GM21528 (cell line): ENCODE measurements around the gene NRIP1.

Experiments used
- ATAC-seq: cut with Tn5 transposase; IDR thresholded peaks from one replicate; pipeline ENCODE4 v1.9.1; 2021; ENCODE audit warnings: mild to moderate bottlenecking, moderate library complexity; ENCODE audit not compliant: unreplicated experiment, low FRiP score

The NRIP1 gene

DNA sequence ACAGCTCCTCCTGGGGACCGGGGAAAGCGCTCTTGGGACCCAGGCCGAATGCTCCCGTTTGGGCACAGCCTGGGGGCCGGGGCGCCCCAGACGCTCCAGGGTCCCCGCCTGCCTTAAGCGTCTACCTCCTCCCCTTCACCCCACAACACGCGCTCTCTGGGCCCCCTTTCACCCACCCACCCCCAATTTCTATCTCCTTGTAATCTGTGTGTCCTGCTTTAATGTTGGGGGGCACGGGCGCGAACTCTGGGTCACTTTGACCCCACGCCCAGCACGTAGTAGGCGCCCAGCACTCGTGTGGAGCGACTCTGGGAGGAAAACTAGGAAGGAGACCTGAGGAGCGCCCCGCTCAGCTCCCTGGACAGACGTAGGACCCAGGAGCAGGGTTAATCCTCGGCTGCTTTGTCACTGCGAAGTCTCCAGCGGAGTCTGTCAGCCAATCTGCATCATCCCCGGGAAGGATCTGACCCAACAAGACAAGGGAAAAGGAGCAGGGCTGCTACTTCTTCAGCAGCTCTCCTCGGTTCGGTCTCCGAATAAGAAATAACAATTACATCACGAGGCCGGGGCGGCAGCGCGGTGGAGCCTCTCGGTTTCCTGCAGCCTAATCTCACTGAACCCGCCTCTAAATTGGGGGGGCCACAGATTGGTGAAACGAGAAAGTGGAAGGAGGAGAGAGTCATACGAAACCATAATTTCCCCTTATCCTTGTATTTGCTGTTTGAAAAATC lies 757 bp upstream of the NRIP1 start:
- ATAC-seq = no peak

DNA sequence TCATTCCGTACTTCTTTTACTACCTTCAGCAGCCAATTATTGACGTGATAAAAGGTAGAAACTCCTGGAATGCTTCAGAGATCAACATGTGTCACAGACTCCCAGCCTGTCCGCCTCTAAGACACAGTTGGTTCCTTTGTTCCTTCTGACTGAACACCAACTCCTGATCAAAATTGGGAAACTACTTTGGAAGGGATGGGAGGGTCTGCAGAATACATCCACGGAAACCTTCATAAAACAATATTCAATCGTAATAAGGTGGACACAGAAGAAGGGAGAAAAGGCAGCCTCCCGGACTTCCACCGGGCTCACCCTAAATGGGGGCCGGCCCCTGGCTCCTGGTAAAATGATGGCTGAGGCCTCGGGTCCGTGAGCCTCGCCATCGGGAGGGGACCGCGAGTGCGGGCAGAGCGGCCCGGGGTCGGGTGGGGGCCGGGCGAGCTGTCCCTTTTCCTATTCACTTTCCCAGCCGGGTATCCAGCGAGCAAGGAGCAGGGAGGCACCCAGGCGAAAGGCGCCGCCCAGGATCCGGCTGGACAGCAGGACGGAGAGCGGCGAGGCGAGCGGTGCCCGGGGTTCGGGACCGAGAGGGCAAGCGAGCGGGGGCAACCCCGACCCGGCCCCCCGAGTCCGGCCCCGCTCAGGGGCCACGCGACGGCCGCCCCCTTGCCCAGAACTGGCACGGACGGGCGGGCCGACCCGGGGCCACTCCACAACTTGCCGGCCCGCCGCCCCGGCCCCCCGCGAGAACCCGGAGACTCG lies 805 bp downstream of the NRIP1 start:
- ATAC-seq = peak; percentile 5

DNA sequence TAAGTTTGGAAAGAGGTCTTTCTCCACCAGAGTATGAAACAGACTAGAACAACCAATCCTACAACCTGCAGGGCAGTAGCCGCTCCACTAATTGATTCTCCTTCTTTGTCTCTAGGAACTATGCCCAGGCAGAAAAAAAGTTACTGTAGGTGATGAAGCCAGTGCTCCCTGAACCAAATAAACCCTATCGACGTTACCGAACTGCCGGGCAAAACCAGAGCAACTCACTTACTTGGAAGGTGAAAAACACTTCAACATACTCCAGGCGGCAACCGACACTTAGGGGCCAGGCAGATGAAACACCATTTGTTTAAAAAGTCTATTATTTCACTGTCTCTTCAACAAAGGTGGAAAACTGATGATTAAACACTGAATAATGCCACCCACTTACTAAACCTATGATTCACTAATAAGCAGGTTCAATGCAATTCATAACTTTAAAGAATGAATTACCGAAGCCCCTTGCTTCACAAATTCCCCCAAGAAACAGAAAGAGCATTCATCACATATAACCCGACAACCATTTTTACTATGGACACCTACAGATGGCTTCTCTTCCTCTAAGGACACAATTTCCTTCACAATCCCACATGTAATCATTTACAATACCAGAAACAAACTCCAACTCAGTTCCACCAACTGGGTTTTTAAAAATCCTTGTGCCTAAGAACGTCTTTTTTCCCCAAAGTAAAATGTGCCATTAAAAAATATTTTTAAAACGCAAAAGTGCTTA lies 1.6 kb downstream of the NRIP1 start:
- no peak for ATAC-seq

DNA sequence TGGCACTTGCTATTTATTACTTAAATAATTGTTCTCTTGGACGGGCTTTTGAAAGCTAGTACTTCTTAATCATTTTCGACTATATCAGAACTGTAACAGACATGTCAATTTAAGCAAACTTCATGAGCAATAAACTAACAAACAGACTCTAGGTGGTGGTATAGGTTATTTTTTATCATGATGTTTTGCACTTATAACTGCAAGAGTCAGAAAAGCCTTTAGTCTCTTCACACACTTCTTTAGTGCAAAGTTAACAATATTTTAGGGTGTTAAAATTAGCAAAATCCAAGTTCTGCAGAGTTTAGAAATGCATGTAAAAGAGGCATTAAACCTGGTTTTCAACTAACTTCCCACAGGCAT lies 2.2 kb downstream of the NRIP1 start:
- ATAC-seq = no peak

DNA sequence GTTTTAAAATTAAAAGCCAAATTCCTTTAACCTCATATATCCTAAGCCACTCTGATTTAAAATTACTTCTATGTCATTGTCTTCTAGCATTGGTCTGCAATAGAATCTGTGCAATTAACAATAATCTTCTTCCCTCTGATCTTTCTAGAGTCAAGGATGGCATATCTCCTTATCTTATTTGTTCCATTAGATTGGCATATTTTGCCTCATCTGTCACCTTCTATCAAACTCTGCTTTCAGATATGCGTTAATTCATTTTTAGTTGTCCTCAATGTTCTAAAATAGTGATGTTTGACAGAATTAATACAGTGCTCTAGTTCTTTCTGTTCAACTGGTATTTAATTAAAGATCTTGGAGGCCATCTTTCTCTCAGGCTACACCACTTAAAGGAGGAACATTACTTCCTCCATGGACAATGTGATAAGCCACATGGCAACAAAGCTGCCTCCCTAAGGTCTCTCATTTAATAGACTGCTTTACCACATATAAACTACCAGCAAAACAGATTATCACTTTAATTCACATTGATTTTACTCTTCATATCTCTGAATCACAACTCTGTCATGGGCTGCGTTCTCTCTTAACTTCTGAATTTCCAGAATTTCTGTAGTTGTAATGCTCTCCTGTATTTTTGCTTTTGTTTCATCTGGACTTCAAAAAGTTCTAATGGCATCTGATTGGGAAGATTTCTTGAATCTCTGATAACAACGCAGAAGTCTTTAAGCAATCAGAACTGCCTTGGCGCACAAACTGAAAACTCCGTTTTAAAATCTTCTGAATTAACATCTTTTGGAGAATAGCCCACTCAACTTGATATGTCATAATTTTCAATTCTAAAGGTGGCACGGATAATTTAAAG lies 2.8 kb downstream of the NRIP1 start:
- ATAC-seq = no peak

DNA sequence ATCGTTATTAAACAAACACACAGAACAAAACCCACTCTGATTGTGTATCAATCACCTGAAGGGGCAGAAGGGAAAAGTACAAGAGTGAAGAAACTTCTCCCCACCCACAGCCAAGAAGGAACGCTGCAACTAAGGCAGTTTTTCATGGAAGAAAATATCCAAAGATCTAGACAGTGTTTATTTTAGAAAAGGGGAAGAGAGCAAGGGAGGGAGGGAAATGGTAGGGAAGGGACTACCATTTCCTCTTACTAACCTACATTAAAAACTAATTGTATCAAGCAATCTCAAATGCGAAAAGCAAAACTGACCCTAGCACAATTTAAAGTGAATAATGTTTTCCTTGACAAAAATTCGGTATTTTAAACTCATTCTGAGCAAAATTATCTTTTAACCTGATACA lies 3.5 kb downstream of the NRIP1 start:
- ATAC-seq = no peak

DNA sequence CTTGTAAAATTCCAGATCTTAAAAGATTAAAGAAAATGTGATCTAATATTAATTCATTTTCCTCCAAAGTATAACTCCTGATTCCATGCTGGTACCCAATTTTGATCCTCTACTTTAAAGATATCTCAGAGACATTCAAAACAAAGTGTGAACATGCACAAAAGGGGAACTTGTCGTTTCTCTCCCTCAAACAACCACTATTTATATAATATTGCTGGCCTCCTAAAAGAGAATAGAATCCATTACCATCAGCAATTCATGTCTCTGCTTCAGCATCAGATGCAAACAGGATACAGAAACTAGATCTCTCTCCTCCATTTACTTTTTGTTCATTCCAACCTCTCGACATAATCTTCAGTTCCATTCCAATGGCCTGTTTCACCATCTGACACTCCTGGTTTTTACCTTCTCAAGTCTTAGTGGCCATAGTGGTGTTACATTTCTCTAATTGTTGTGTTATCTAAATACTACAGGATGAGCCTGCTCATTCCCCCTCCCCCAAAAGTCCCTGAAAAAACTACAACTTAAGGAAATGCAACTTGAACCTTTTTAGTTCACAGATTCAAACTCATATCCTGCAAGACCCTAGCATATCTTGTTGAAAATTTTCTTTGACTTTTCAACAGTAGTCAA lies 4.1 kb downstream of the NRIP1 start:
- no peak for ATAC-seq

DNA sequence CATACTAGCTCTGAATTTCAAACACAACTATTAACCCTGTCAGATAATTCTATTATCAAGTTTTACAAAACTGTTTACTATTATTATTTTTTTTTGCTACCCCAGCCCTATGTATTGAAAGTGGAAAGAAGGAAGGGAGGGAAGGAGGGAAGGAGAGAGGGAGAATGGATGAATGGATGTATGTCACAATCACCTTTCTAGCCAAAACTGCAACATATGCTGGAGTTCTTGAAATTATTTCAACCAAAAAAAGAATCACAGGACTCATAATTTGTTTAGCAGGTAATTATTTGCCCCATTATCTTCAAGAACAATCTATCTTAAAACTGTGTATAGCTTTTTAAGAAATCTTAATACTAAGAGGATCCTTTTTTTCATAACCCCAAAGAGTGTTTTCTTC lies 5.4 kb downstream of the NRIP1 start:
- no peak for ATAC-seq

DNA sequence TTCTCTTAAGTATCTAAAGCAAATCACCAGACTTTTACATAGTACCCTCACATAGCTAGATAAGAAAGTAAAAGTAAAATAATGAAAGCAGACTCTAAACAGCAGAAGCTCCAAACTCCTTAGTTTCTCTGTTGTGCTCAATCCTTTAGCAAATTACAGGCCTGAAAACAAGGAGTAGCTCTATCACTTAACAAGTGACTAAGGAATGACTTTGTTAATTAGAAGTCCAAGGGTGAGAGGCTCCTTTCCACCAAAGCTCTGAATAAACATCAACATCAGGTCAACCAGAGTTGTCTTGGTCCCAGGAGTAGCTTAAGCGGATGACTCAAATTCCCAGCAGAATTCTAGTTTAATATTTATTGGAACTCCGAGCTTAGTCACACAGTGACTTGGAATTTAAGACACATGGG lies 5.9 kb downstream of the NRIP1 start:
- ATAC-seq = no peak

DNA sequence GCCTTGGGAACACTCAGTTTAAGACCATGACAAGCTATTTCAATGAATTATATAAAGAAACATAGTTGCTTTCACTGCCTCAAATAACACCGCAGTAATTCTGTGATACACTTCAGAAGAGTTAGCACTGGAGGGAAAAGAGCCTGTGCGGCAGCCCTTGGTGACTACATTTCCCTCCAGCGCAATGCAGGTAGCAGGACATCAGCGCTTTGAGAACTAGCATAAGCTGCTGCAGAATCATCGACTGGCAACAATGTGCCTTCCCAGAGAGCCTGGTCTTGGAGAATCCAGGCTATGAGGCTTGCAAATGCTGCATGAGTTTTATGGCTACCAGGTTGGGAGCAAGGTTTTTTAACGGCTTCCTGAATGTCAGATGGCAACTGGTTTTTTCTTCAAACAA lies 7.5 kb downstream of the NRIP1 start:
- ATAC-seq = no peak

DNA sequence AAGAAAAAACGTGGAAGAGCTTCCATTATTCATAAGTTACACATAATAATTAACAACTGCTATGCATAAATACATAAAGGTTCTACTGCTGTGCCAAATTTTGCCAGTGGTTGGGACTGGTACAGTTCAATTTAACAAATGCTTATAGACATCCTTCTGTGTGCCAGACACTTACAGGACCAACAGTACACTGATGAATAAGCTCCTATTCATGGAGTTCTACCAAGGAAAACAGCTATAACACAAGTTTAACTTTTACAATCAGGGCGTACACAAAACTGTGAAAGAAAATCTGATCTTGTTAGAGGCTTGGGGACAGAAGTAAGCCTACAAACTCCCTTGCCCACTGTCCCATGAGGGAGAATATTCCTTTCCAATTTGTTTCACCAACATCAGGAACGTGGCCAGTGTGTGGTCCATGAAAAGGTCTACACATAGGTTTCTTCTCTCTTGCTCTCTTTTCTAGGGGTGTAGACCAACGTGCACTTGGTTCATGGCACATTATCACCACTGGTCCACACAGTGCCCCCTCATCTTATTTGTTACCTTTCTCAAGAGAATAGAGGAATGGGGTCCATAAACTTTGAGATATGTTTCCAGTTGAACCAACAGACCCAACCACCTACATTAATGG lies 10.1 kb downstream of the NRIP1 start:
- ATAC-seq = no peak

DNA sequence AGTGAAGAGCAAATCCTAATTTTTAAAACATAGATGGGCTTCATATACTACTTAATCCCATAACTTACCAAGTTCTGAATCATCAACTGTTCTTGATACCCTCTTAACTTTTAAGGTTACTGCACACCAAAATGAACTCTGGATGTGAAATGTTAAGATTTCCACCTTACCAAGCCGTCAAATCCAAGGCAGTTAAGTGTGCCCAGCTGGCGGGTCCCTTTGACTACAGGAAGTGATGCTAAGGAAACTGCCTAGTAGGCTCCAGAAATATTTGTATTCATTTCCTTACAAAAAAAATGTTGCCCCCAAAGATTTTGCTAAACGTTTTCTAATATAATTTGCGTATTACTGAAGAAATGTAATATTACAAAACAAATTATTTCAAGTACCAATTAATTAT lies 10.7 kb downstream of the NRIP1 start:
- ATAC-seq = no peak

DNA sequence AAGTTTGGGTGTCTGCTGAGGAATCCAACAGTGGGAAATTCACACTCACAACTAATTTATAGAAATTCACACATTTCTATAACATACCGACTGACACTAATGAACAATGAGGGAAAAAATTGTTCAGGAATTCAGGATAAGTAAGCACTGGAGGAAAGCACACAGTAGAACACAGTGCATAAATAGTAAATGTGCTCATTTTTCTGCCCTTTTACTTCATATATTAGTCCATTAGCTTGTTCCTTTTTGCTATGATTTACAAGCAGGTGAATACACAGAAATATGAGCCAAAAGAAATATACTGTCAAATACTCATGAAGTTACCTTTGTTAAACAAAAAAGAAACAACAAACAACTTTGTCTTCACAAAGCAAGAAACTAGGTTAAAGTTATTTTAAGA lies 11.3 kb downstream of the NRIP1 start:
- no peak for ATAC-seq

DNA sequence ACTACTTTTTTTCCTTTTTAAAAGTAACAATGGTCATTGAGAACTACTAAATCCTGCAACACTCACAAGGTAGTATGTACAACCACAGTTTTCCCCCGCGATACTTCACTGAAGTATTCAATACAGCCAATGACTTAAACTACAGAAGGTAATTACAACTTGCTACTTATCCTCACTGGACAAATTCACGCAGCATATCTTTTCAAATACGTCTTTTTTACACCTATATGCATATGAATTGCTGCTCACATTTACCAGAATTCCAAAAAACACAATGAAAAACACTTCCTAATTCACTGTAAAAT lies 12.4 kb downstream of the NRIP1 start:
- peak; percentile 20 for ATAC-seq

DNA sequence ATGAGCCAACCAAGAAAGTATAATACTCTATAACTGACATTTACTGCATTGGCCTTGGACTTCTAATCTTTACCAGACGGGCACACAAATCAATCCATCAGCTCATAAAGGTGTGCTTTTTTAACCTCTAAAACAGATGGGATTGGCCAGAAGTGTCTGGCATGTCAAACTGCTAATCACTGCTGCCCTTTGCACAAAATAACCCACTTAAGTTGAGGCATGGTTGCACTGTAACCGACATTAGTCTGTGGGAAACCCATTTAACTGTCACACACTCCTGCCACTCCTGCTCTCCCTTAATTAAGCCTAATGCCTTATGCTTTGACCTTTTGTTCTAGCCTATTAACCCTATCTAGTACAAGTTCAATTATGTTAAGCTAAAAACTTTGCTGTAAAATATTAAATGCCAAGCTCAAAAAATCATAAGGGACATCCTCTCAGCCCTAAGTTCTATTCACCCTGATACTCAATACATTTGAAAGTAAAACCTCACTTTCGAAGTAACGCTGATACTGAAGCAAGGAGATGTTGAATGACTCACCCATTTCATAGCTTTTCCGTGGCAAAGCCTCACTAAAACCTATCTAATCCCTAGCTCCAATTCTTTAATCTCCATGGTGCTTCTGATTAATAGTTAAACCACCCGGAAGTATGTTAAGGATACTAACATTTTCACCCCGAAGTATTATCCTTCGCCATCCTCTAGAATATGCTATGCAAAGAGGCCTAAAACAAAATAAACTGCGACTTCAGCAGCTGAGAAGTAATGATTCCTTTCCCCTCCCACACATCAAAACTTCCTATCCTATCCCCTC lies 12.9 kb downstream of the NRIP1 start:
- peak; percentile 70 for ATAC-seq

DNA sequence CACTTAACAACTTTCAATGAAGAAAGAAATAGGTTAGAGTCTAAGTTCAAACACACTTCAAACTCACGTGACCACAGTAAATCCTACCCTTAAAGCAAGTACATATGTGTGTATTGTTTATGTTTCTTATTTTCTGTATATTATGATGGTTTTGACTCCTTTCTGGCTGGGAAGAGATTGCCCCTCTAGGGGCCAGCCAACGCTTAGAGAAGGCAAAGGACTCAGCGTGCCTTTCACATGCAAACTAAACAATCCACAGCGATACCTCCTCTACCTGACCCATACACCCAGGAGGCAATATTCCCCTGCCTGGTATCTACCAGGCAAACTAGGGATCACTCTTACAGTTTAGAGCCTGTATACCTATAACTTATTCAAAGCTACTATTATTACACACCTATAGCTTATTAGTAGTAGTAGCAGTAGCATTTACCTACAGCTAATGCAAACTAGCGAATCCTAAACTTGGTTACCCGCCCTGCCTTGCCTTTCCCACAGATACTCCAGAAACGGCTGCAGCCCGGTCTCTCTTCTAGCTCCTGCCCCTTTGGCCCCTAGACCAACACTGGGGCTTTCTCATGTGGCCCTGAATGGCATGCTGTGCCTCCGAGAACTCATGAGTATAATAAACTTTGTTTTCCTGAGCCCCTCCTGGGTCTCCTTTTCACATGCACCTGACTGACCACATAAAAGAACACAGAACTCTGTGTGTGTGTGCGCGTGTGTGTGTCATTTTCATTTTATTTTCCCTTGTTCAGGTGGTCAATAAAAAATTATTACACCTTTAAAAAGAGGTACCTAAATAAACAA lies 14.0 kb downstream of the NRIP1 start:
- ATAC-seq = no peak

DNA sequence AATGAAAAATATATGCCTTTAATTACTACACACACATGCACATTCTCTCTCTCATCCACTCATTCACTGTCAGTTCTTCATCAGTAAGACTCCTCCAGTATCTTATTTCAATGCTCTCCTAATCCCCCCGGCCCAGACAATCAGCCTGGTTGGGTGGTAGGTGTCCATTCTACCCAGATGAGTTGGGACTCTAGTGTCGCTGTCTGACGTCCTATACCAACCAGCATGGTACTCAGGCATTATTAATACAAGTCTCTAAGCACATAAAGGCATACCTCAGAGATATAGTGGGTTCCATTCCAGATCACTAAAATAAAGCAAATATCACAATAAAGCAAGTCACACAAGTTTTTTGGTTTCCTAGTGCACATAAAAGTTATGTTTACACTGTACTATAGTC lies 19.8 kb downstream of the NRIP1 start:
- ATAC-seq = no peak

DNA sequence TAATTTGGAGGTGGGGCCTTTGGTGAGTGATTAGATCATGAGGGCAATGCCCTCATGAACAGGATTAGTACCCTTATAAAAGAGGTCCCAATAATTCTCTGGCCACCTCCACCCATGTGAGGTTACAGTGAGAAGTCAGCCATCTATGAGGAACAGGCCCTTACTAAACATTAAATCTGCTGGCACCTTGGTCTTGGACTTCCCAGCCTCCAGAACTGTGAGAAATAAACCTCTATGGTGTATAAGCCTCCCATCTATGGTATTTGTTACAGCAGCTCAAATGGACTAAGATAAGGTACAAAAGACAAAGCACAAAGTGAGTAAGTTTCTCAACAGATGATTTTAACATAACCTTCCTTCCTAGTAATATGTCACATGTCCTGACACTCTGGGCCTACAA lies 22.3 kb downstream of the NRIP1 start:
- no peak for ATAC-seq
